CD4-positive, alpha-beta T cell treated with Interleukin-17A for 4 hours (primary cell): ENCODE results near the gene FOXP1.

ENCODE experiments used
- DNase-seq: peaks from one replicate; pipeline ENCODE4 v3.0.0-alpha.2; 2020; ENCODE audit warnings: mixed read lengths

FOXP1 gene

GRCh38 chr3:71252466-71252865 lies 331.1 kb downstream of the FOXP1 start:
- no peak for DNase-seq

DNA sequence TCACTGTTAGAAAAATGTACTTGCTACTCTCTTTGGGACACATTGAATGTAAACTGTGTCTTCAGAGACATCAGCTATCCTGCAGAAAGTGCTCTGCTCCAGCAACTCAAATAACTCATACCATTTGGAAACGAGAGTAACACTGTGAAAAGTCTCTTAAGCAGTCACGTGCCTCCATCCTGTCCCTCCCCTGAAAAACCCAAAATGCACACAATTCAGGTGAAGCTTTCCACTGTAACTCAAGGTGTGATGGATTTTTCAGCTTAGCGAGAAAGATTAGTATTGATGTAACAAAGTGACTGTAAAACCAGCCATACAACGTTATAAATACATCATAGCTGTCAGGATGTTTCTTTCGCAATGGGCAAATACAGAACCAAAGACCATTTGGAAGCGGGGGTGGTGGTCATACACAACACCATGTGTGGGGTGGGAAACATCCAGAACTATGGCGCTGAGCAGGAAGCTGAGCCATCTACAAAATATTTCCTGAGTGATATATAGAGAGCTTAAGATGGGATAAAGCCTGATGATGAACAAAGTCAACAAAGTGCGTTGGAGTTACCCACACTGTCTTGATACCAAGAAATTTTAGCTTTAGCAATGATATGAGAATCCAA lies 332.3 kb downstream of the FOXP1 start:
- no peak for DNase-seq

DNA sequence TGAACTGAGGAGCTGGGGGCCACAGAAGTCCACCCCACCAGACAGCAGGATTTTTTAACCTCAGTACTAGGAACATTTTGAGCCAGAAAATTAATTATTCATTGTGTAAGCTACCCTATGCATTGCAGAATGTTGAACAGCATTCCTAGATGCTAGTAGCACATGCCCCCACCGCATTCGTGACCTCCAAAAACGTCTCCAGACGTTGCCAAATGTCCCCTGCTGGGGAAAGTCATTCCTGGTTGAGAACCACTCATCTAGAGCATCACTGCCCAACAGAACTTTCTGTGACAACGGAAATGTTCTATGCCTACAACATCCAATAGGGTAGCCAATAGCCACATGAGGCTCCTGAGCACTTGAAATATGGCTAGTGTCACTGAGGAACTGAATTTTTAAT lies 333.5 kb downstream of the FOXP1 start:
- DNase-seq: no peak

GRCh38 chr3:71247958-71248335 lies 335.6 kb downstream of the FOXP1 start:
- DNase-seq: no peak

GRCh38 chr3:71247221-71247957 lies 336.1 kb downstream of the FOXP1 start:
- peak; percentile 24 for DNase-seq

- DNase-seq: no peak
These were observed 337.3 kb downstream of the FOXP1 start for GRCh38 chr3:71245971-71246880.

DNA sequence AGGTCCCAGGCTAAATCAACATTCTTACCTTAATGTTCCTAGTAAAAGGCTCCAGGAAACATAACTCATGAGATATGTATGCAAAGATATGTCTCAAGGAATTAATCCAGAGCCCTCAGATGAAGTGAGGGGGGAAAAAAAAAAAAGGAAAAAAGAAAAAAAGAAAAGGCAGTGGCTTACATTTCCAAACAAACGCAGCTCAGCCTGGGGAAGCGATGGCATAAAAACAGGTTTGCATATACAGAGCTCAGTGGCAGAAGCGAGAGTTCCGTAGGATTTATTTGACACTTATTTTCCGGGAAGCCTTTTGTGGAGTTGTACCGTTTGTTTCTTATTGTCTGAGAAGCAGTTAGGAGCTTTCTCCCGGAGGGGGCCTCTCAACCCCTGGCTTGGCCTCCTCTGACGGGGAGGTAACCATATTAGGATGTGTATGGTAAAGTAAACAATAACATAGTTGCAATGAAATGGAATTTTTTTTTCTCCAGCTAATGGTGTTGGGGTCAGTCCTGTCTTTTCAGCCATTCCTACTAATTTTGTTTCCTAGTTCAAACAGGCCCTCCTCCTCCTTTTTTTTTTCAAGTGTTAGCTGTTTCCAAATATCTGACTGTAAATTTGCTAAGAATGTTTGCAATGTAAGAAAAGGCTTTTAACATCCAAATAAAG lies 338.6 kb downstream of the FOXP1 start:
- no peak for DNase-seq

- no peak for DNase-seq
These were observed 339.2 kb downstream of the FOXP1 start for GRCh38 chr3:71244153-71244825.

DNA sequence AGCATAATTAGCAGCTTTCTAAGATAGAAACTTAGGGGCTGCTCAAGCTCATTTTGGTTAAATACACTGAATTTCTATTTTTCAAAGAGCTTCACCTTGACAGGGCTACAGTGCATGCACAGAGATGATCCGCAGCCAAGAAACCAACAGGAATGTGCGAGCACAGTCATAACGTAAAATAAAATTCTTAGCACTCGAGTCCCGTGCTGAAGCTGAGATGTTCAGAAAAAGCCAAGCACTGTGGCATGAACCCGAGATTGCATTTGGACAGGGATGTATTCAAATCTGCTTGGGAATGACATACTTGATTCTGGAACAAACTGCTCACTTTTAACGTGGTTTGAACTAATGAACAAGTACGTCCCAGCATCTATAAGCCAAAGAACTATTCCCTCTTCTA lies 340.3 kb downstream of the FOXP1 start:
- no peak for DNase-seq

- no peak for DNase-seq
These were observed 341.5 kb downstream of the FOXP1 start for GRCh38 chr3:71241981-71242560.

- no peak for DNase-seq
These were observed 342.2 kb downstream of the FOXP1 start for GRCh38 chr3:71241246-71241901.

- DNase-seq: no peak
These were observed 343.5 kb downstream of the FOXP1 start for GRCh38 chr3:71240034-71240433.

- DNase-seq: no peak
These were observed 345.2 kb downstream of the FOXP1 start for GRCh38 chr3:71238355-71238757.

DNA sequence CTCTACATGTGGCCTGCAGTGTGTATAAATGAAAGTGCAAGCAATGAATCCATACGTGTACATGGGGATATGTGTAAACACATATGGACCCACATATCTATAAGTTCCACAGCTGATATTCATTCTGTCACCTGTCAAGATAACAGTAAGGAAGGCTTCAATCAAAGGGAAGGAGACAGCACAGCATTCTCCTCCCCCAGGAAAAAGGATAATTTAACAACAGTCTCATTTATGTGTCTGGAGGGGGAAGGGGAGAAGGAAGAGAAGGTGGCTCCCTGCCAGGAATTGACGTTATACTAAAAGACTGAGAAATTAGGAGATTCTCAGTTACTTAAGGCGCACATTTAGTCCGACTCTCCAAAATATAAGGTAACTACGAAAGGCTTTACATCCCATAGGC lies 345.9 kb downstream of the FOXP1 start:
- no peak for DNase-seq

DNA sequence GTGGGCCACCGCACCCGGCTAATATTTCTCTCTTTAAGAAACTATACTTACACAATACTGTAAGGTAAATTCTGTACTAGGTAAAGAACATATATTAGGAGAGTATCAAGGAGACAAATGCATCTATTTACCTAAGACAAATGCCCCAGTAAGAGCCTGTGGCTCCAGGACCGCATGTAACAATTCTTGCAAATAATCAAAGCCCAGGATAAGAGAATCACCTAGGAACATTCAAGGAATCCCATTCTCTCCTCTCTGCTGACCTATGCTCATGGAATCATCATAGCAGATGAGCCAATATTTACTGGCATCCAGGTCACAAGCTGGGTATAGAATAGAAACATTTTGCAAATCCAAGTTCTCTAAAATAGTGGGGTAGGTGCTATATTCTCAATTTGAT lies 347.7 kb downstream of the FOXP1 start:
- no peak for DNase-seq

GRCh38 chr3:71232895-71233294 lies 350.6 kb downstream of the FOXP1 start:
- DNase-seq: no peak

- no peak for DNase-seq
These were observed 351.3 kb downstream of the FOXP1 start for GRCh38 chr3:71232175-71232679.

DNA sequence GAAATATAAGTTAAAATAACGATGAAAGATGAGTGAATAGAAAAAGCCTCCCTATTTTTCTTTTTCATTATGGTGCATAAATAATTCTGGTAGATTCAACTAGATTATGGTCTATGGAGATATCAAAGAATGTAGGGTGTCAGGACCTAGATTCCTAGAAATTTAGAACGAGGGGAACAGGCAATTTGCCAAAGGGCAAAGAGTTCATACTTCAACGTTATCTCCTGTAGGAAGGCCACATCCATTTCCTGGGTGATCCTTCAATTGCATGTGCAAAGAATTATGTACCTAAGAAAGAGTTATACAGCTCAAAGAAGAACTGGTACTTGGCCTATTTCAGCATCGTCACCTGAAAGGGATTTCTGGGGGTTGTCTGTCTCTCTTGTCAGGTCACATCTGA lies 351.8 kb downstream of the FOXP1 start:
- no peak for DNase-seq

DNA sequence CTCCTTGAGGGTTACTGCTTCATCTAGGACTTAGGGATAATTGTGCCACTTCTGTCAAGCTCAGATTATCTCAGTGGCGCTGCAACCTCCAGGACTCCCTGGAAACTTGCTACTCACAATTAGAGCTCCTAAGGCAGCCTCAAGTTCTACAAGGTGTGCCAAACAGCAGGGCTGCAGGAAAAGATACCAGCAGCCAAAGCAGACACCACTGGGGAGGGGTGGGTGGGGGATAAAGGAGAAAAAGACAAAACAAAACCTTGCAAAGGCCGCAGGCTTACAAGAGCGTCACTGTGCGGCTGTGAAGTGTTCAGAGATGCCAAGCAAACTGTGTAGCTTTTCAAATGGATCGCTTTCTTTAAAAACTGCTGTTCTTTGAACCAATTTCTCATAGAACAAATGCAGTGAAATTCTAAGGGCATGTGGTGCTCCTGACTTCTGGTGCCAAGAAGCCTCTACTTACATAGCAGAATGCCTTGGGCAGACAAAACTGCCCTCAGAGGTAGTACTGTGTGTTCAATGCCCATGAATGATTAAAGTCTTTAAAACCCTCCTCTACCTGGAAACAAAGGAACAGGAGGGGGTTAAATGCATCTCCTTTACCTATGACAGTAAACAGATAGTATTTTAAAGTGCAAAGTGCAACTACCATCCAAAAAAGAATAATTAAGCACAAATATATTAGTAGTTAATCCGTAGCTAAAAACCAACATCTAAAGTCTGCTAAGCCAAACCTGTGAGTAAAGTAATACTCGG lies 353.4 kb downstream of the FOXP1 start:
- peak; percentile 56 for DNase-seq

GRCh38 chr3:71228156-71228866 lies 355.2 kb downstream of the FOXP1 start:
- no peak for DNase-seq
